HEK293T (cell line): ENCODE results near the gene L3HYPDH.

Experiments
- BHLHE40 ChIP-seq: fragments of 450-650 bp; IDR thresholded peaks from 2 replicates; pipeline ENCODE4 v1.6.1; 2016; ENCODE audit warnings: mild to moderate bottlenecking, moderate library complexity, borderline replicate concordance
- CTBP1 ChIP-seq: fragments of 450-650 bp; IDR thresholded peaks from 2 replicates; pipeline ENCODE4 v1.6.1; 2016; ENCODE audit warnings: borderline replicate concordance
- ELF4 ChIP-seq: fragments of 450-650 bp; IDR thresholded peaks from 2 replicates; pipeline ENCODE4 v1.6.1; 2017; ENCODE audit warnings: antibody characterized with exemption
- FOXK2 ChIP-seq: fragments of 450-650 bp; IDR thresholded peaks from 2 replicates; pipeline ENCODE4 v1.6.1; 2016; ENCODE audit warnings: mild to moderate bottlenecking
- HDGF ChIP-seq: fragments of 450-650 bp; IDR thresholded peaks from 2 replicates; pipeline ENCODE4 v1.6.1; 2017; ENCODE audit warnings: antibody characterized with exemption, borderline replicate concordance
- NFRKB ChIP-seq: fragments of 450-650 bp; IDR thresholded peaks from 2 replicates; pipeline ENCODE4 v1.6.1; 2016; ENCODE audit warnings: mild to moderate bottlenecking, moderate library complexity
- SP1 ChIP-seq: fragments of 450-650 bp; IDR thresholded peaks from 2 replicates; pipeline ENCODE4 v1.6.1; 2017
- TARDBP ChIP-seq: fragments of 450-650 bp; IDR thresholded peaks from 2 replicates; pipeline ENCODE4 v1.6.1; 2016

GRCh38 chr14:59510001-59510400, 25.8 kb upstream of the L3HYPDH start:
- TF ChIP-seq SP1 (no peak), FOXK2 (no peak), BHLHE40 (no peak), NFRKB (no peak), ELF4 (no peak), CTBP1 (no peak), HDGF (no peak), TARDBP (no peak)
